Measurements from ENCODE around the gene NDUFA11. TPM values are rescaled to one million over a fixed set of nuclear protein-coding genes. Genes with fewer than 3 reads are reported as not detected.

NDUFA11 gene
- total RNA-seq, 1 donor from 2014 or later: 116 TPM

DNA sequence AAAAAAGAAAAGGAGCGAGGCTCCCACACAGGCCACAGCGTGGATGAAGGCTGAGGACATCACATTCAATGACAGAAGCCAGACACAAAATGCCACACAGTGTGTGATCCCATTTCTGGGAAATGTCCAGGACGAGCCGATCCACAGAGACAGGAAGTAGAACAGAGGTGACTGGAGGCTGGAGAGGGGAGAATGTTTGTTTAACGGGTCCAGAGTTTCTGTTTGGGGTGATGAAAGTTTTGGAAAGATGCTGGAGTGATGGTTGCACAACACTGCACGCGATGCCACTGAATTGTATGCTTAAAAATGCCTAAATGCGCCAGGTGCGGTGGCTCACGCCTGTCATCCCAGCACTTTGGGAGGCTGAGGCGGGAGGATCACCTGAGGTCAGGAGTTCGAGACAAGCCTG is 32.6 kb downstream of the NDUFA11 start:
- H3K27me3 ChIP-seq (ENCODE audit: control insufficient read depth, insufficient read depth, low read length): no peaks in the 10 kb centered on the region
- H3K4me3 ChIP-seq (ENCODE audit: low read depth, low read length): no peak overlapping the region
- TF ChIP-seq, protein P1, sequence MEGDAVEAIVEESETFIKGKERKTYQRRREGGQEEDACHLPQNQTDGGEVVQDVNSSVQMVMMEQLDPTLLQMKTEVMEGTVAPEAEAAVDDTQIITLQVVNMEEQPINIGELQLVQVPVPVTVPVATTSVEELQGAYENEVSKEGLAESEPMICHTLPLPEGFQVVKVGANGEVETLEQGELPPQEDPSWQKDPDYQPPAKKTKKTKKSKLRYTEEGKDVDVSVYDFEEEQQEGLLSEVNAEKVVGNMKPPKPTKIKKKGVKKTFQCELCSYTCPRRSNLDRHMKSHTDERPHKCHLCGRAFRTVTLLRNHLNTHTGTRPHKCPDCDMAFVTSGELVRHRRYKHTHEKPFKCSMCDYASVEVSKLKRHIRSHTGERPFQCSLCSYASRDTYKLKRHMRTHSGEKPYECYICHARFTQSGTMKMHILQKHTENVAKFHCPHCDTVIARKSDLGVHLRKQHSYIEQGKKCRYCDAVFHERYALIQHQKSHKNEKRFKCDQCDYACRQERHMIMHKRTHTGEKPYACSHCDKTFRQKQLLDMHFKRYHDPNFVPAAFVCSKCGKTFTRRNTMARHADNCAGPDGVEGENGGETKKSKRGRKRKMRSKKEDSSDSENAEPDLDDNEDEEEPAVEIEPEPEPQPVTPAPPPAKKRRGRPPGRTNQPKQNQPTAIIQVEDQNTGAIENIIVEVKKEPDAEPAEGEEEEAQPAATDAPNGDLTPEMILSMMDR (IDR thresholded peaks at IDR 0.05; ENCODE audit: insufficient read depth, low read length, severe bottlenecking): no peak
- no peaks in the 10 kb centered on the region for H3K36me3 ChIP-seq (ENCODE audit: control insufficient read depth, insufficient read depth, low read length)
- DNase-seq (ENCODE audit: low read depth): no peak
- no peak for FAIRE-seq

DNA sequence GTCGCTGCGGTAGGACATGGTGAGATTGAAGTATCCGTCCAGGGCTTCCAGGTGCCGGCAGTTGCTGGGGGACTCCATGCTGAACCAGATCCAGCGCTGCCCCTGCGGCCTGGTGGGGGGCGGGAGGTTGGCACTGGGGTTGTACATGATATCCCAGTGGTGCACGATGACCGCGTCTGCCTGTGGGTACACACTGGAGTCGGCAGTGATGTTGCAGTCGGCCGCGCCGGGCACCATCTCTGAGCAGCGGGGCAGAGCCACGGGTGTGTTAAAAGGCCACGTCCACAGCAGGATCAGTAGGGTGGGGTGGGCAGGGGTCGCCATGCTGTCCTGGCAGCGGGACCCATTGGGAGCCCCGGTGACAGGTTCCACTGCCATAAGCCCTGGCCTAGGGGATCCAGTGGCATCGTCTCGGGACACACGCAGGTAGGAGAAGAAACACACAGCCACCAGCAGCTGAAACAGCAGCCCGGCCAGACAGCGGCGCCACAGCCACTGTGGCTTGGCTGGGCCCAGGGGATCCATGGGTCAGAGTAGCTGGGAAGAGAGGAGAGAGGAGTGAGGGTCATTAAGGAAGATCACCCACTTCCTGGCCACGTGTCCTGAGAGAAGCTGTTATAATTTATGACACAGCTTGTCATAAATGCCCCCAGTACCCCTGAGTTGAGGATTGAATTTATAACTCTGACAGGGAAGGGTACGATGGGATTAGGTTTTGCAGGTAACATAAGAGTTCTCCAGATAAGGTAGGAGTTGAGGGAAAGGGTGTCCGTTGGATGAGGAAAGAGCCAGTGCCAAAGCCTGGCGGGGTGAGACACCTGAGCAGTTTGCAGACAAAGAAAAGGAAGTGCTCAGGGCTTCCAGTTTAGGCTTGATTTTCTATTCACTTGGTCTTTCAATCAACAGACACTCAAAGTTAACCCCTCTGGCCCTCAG is 36.1 kb downstream of the NDUFA11 start:
- FAIRE-seq: no peak
- no peaks in the 10 kb centered on the region for H3K27me3 ChIP-seq (ENCODE audit: control insufficient read depth, insufficient read depth, low read length)
- TF ChIP-seq, protein P1 (IDR thresholded peaks at IDR 0.05; ENCODE audit: insufficient read depth, low read length, severe bottlenecking): no peak
- no peak for DNase-seq (ENCODE audit: low read depth)
- H3K4me3 ChIP-seq (ENCODE audit: low read depth, low read length): no peak overlapping the region
- H3K36me3 ChIP-seq (ENCODE audit: control insufficient read depth, insufficient read depth, low read length): no peaks in the 10 kb centered on the region

DNA sequence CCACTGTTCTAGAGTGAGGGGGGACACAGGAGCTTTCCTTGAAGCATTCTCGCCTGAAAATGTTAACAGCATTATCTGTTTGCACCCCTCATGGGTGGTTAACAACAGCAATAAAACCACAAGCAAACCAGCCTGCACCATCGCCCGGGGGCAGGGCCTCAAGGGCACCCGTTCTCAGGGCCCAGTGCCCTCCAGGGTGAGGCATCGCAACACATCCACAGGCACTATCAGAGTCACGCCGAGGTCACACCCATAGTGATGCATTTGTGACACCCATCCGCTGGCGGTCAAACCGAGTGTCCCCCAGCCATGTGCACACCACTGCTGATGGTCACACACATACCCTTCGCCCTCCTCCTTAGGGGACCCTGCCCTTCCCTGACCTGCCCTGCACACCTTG is 37.8 kb downstream of the NDUFA11 start:
- DNase-seq (ENCODE audit: low read depth): no peak
- TF ChIP-seq, protein P1 (IDR thresholded peaks at IDR 0.05; ENCODE audit: insufficient read depth, low read length, severe bottlenecking): no peak
- Histone ChIP-seq H3K27me3 (ENCODE audit: control insufficient read depth, insufficient read depth, low read length) (no peaks in the 10 kb centered on the region), H3K4me3 (ENCODE audit: low read depth, low read length) (no peak overlapping the region), H3K36me3 (ENCODE audit: control insufficient read depth, insufficient read depth, low read length) (no peaks in the 10 kb centered on the region)
- peak; percentile 82 for FAIRE-seq

DNA sequence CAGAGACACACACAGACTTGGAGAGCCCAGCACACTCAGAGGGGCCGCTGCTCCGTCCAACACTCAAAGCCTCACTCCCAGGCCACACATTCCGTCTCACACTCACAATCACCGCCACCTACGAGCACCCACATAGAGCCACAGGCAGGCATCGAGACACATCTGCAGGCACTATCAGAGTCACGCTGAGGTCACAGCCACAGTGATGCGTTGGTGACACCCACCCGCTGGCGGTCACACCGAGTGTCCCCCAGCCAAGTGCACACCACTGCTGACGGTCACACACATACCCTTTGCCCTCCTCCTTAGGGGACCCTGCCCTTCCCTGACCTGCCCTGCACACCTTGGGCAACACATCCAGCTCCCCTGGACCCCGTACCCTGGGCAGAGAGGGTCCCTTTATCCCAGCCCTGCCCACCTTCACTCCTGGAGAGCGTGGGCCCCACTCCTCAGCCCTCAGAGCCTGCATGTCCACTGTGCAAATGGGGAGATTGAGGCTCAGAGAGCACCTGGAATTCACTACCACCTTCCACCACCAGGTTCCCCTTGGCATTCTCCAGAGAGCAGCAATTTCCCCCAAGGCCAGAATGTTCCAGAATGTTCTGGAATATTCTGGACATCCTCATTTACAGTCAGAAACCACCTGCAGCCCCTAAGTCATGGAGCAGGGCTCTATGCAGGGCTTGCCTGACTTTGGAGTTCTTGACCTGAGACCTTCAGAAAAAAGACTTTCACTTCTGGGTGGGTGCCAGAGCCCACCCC is 38.7 kb downstream of the NDUFA11 start:
- no peak for DNase-seq (ENCODE audit: low read depth)
- no peaks in the 10 kb centered on the region for H3K27me3 ChIP-seq (ENCODE audit: control insufficient read depth, insufficient read depth, low read length)
- H3K4me3 ChIP-seq (ENCODE audit: low read depth, low read length): no peak overlapping the region
- TF ChIP-seq, protein P1 (IDR thresholded peaks at IDR 0.05; ENCODE audit: insufficient read depth, low read length, severe bottlenecking): peak; percentile 24
- FAIRE-seq: peak; percentile 32
- no peaks in the 10 kb centered on the region for H3K36me3 ChIP-seq (ENCODE audit: control insufficient read depth, insufficient read depth, low read length)

DNA sequence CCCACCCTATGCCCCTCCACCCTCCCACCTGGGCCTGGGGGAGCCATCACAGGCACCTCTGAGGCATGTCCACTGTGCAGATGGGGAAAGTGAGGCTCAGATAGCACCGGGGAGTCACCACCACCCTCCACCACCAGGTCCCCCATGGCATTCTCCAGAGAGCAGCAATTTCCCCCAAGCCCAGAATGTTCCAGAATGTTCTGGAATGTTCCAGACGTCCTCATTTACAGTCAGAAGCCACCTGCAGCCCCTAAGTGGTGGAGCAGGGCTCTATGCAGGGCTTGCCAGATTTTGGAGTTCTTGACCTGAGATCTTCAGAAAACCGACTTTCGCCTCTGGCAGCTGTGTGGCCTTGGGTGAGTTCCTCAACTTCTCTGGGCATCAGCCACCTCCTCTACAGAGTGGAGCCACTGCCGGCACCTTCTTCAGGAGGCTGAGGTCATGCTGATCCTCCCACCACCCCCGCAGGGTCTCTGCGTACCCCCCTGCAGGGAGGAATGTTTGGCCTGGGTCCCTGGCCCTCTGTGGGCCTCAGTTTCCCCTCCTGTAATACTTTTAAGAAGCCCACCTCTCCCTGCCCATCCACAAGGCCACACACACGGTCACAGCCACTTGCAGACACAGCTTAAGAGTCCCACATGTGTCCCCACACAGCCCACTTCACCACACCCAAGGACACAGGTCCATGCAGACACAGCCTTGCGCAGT is 39.4 kb downstream of the NDUFA11 start:
- no peak for FAIRE-seq
- DNase-seq (ENCODE audit: low read depth): no peak
- Histone ChIP-seq H3K4me3 (ENCODE audit: low read depth, low read length) (no peak overlapping the region), H3K27me3 (ENCODE audit: control insufficient read depth, insufficient read depth, low read length) (no peaks in the 10 kb centered on the region), H3K36me3 (ENCODE audit: control insufficient read depth, insufficient read depth, low read length) (no peaks in the 10 kb centered on the region)
- TF ChIP-seq, protein P1 (IDR thresholded peaks at IDR 0.05; ENCODE audit: insufficient read depth, low read length, severe bottlenecking): no peak

Measured in bronchial epithelial cell (primary cell).